HCT116 (cell line): ENCODE data around the gene SLC24A5. TPM values are rescaled to one million over a fixed set of nuclear protein-coding genes. Genes with fewer than 3 reads are reported as not detected.

Experiments used
- ATAC-seq: fragments of 200-7000 bp; cut with Tn5 transposase; 2 replicates; pipeline ENCODE4 v1.9.1; 2020; ENCODE audit warnings: mild to moderate bottlenecking, moderate library complexity
- BruUV-seq: library from RNA; stranded (reverse); fragments of 400-500 nt; replicated peaks from 2 replicates; lab custom pipeline; 2021; lab: Mats Ljungman, UMichigan
- CTCF ChIA-PET: fragments of 300-600 bp; sonication (Branson Sonifier 250); formaldehyde crosslinking; loops from one replicate; lab custom pipeline; 2021; ENCODE audit warnings: antibody characterized with exemption; lab: Charles Lee
- POLR2A ChIA-PET: fragments of 300-600, 350-600 bp; sonication (Branson Sonifier 250); formaldehyde crosslinking; loops from one replicate; lab custom pipeline; 2021; ENCODE audit warnings: antibody characterized with exemption; lab: Charles Lee
- RAD21 ChIA-PET, 2 experiments: fragments of 300-600 bp; sonication (Branson Sonifier 250); formaldehyde crosslinking; loops; one replicate each; lab custom pipeline; 2023; ENCODE audit warnings: low total read pairs in 2 of 2; ENCODE audit not compliant: uncharacterized antibody in 2 of 2, unreplicated experiment in 2 of 2, low non-redundant PET in 1 of 2; lab: Charles Lee
- DNase-seq: peaks from one replicate; pipeline ENCODE4 v3.0.0-alpha.2; 2010; ENCODE audit warnings: low read depth, low spot score
- H2AFZ ChIP-seq: fragments of 200-600 bp; shearing (Covaris generic), sonication (generic); 2 replicates; pipeline ENCODE4 v1.6.1; 2017; ENCODE audit warnings: low read depth, mixed run types, mixed read lengths, antibody characterized with exemption, low read length; ENCODE audit not compliant: poor library complexity, severe bottlenecking
- H3K27ac ChIP-seq: 2 replicates; pipeline ENCODE4 v1.5.1; 2012; ENCODE audit warnings: low read depth, low read length
- H3K27me3 ChIP-seq: fragments of 200-600 bp; sonication (generic); 2 replicates; pipeline ENCODE4 v1.6.1; 2016; ENCODE audit warnings: mixed run types, low read length, mixed read lengths; ENCODE audit not compliant: insufficient read depth
- H3K36me3 ChIP-seq, 2 experiments: fragments of 200-500 bp in 1 of 2; fragments of 200-600 bp in 1 of 2; sonication (Bioruptor generic) in 1 of 2; sonication (generic) in 1 of 2; 2 replicates each; pipeline versions ENCODE4 v1.5.1 to v1.6.1; 2014 to 2016; ENCODE audit warnings: low read length in 2 of 2, inconsistent platforms in 1 of 2, mixed read lengths in 1 of 2, mixed run types in 1 of 2; ENCODE audit not compliant: insufficient read depth in 2 of 2, control insufficient read depth in 1 of 2
- H3K4me1 ChIP-seq, 2 experiments: fragments of 200-600 bp in 1 of 2; sonication (generic) in 1 of 2; 2 replicates each; pipeline versions ENCODE4 v1.5.1 to v1.6.1; 2012 to 2017; ENCODE audit warnings: low read length in 2 of 2, inconsistent platforms in 1 of 2, mild to moderate bottlenecking in 1 of 2, mixed read lengths in 1 of 2, mixed run types in 1 of 2, moderate library complexity in 1 of 2; ENCODE audit not compliant: insufficient read depth in 2 of 2, control insufficient read depth in 1 of 2
- H3K4me2 ChIP-seq: fragments of 200-600 bp; sonication (generic); 2 replicates; pipeline ENCODE4 v1.6.1; 2017; ENCODE audit warnings: mixed run types, low read length, mixed read lengths
- H3K4me3 ChIP-seq, 2 experiments: fragments of 200-600 bp in 1 of 2; sonication (generic) in 1 of 2; replicated peaks in 1 of 2; 2 replicates each; pipeline ENCODE4 v1.5.1; 2011 to 2016; ENCODE audit warnings: low read length in 2 of 2, control low read depth in 1 of 2, low read depth in 1 of 2, mild to moderate bottlenecking in 1 of 2, mixed read lengths in 1 of 2, mixed run types in 1 of 2
- H3K79me2 ChIP-seq: fragments of 200-600 bp; sonication (generic); 2 replicates; pipeline ENCODE4 v1.6.1; 2017; ENCODE audit warnings: mild to moderate bottlenecking, mixed run types, low read length, moderate library complexity, mixed read lengths; ENCODE audit not compliant: insufficient read depth
- H3K9ac ChIP-seq: fragments of 200-600 bp; sonication (generic); 2 replicates; pipeline ENCODE4 v1.6.1; 2016; ENCODE audit warnings: low read length, mixed read lengths
- H3K9me2 ChIP-seq: fragments of 200-600 bp; sonication (generic), shearing (Covaris generic); 2 replicates; pipeline ENCODE4 v1.6.1; 2017; ENCODE audit warnings: mixed run types, mild to moderate bottlenecking, moderate library complexity; ENCODE audit not compliant: insufficient read depth
- H3K9me3 ChIP-seq, 2 experiments: fragments of 200-500 bp in 1 of 2; fragments of 200-600 bp in 1 of 2; sonication (Bioruptor generic) in 1 of 2; sonication (generic) in 1 of 2; 2 replicates each; pipeline ENCODE4 v1.6.1; 2014 to 2017; ENCODE audit warnings: low read length in 2 of 2, mixed read lengths in 2 of 2, inconsistent platforms in 1 of 2, low read depth in 1 of 2, mild to moderate bottlenecking in 1 of 2, mixed run types in 1 of 2, moderate library complexity in 1 of 2; ENCODE audit not compliant: control insufficient read depth in 1 of 2, insufficient read depth in 1 of 2
- H4K20me1 ChIP-seq: fragments of 200-600 bp; sonication (generic), shearing (Covaris generic); 2 replicates; pipeline ENCODE4 v1.6.1; 2017; ENCODE audit warnings: mixed run types, mild to moderate bottlenecking, moderate library complexity; ENCODE audit not compliant: insufficient read depth
- EZH2 ChIP-seq: fragments of 200-600 bp; sonication (generic); IDR thresholded peaks from 2 replicates; pipeline ENCODE4 v1.6.1; 2017; ENCODE audit warnings: antibody characterized with exemption, mixed run types
- EZH2phosphoT487 ChIP-seq: fragments of 200-600 bp; IDR thresholded peaks from 2 replicates; pipeline ENCODE4 v1.6.1; 2018; ENCODE audit warnings: antibody characterized with exemption, borderline replicate concordance
- FOSL1 ChIP-seq: IDR thresholded peaks from 2 replicates; pipeline ENCODE4 v1.6.1; 2012; ENCODE audit warnings: low read depth
- JUND ChIP-seq: IDR thresholded peaks from 2 replicates; pipeline ENCODE4 v1.6.1; 2012
- POLR2A ChIP-seq: IDR thresholded peaks from 2 replicates; pipeline ENCODE4 v1.7.0; 2011; ENCODE audit warnings: borderline replicate concordance; ENCODE audit not compliant: insufficient read depth, insufficient read length; ENCODE audit errors: extremely low read depth
- SP1 ChIP-seq: IDR thresholded peaks from 2 replicates; pipeline ENCODE4 v1.6.1; 2012; ENCODE audit warnings: low read depth
- TCF7L2 ChIP-seq: IDR thresholded peaks from 2 replicates; pipeline ENCODE4 v1.7.0; 2011; ENCODE audit warnings: borderline replicate concordance, inconsistent platforms; ENCODE audit not compliant: insufficient read depth, insufficient read length; ENCODE audit errors: extremely low read depth
- YY1 ChIP-seq: IDR thresholded peaks from 2 replicates; pipeline ENCODE4 v1.6.1; 2011; ENCODE audit warnings: low read length, low read depth, moderate library complexity, mild to moderate bottlenecking; ENCODE audit not compliant: insufficient replicate concordance; ENCODE audit errors: extremely low read depth
- intact Hi-C: fragments of 100-400 bp; cut with micrococcal nuclease; formaldehyde crosslinking; loops from 2 replicates; pipeline ENCODE4 v1.10.0; 2022
- total RNA-seq: library from RNA; stranded (reverse); gene quantifications from one replicate; pipeline ENCODE4 v1.2.1, GENCODE V29; 2021; ENCODE audit not compliant: unreplicated experiment
- TF ChIP-seq, protein P1 (sequence below): IDR thresholded peaks from 2 replicates; pipeline ENCODE4 v1.6.1; 2012
- TF ChIP-seq, protein P2 (sequence below): IDR thresholded peaks from 2 replicates; pipeline ENCODE4 v1.6.1; 2012; ENCODE audit warnings: low read depth
- TF ChIP-seq, protein P3 (sequence below), 3 experiments: fragments of 200-600 bp in 1 of 3; sonication (generic) in 1 of 3; IDR thresholded peaks in 2 of 3; conservative IDR thresholded peaks in 1 of 3; 2 replicates each; pipeline ENCODE4 v1.5.1; 2012 to 2017; ENCODE audit warnings: low read depth in 2 of 3, low read length in 2 of 3, antibody characterized with exemption in 1 of 3, borderline replicate concordance in 1 of 3, control low read depth in 1 of 3, mild to moderate bottlenecking in 1 of 3, mixed read lengths in 1 of 3, mixed run types in 1 of 3, moderate library complexity in 1 of 3; ENCODE audit not compliant: insufficient read depth in 1 of 3

Gene SLC24A5
- total RNA-seq, 1 experiment from 2014 or later, result not detected

DNA sequence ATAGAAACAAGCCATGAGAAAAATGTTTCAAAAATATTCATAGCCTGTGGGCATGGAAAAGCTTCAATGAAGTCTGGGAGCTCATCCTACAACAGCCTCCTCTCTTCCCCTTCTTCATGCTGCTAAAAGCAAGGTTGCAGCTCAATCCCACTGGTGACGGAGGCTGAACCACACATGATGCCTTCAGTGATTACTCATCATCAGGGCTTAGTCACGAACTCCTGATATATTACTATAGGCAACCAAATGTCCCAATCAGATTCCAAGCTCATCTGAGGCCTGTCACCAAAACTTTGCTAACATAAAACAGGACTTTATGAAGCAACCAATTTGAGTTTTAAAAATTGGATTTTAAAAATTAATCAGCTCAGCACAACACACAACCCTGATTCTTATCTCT, 24.0 kb upstream of the SLC24A5 start:
- Histone ChIP-seq H3K9me3 (peaks cover 0 to 3% of the 10 kb centered on the region in 2 experiments; a peak in 1 of 4 replicates), H2AFZ (no peak overlapping the region), H3K9ac (no peak overlapping the region), H3K36me3 (no peaks in the 10 kb centered on the region), H3K4me3 (no peak overlapping the region), H3K27me3 (no peaks in the 10 kb centered on the region), H4K20me1 (no peaks in the 10 kb centered on the region), H3K4me1 (no peaks in the 10 kb centered on the region), H3K4me2 (no peak overlapping the region), H3K27ac (no peak overlapping the region), H3K79me2 (no peaks in the 10 kb centered on the region), H3K9me2 (no peaks in the 10 kb centered on the region)
- ChIA-PET POLR2A (no interaction called here), RAD21 (no interaction called here), CTCF (no interaction called here)
- ATAC-seq (no peak), DNase-seq (no peak)
- TF ChIP-seq YY1, result no peak
- TF ChIP-seq, protein P1, sequence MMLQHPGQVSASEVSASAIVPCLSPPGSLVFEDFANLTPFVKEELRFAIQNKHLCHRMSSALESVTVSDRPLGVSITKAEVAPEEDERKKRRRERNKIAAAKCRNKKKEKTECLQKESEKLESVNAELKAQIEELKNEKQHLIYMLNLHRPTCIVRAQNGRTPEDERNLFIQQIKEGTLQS, result no peak
- TF ChIP-seq EZH2phosphoT487, result no peak
- TF ChIP-seq FOSL1, result no peak
- intact Hi-C loops, result no loop called here
- BruUV-seq, result no TSS peak

DNA sequence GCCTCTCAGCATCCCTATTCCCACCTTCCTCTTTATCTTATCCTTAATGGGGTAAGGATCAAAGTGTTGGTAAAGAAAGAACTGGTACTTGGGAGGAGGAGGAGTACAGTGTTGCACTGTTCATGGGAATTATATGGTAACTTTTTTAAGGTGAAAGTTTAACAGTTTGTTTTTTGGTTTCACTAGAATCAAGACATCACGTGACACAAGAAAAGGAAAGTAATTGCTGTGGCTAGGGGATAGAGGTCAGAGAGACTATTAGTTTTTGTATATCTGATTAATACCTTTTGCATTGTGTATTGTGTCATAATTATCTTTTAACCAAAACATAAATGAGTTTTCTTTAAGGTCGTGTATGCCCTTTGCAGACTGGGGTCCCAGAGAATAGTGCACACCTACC, 23.5 kb upstream of the SLC24A5 start:
- Histone ChIP-seq H3K4me3 (no peak overlapping the region), H3K27me3 (no peaks in the 10 kb centered on the region), H3K9ac (no peak overlapping the region), H2AFZ (no peak overlapping the region), H3K27ac (no peak overlapping the region), H3K36me3 (no peaks in the 10 kb centered on the region), H3K4me2 (no peak overlapping the region), H3K4me1 (no peaks in the 10 kb centered on the region), H4K20me1 (no peaks in the 10 kb centered on the region), H3K79me2 (no peaks in the 10 kb centered on the region), H3K9me3 (peaks cover 0 to 3% of the 10 kb centered on the region in 2 experiments; a peak in 1 of 4 replicates), H3K9me2 (no peaks in the 10 kb centered on the region)
- ChIA-PET CTCF (no interaction called here), POLR2A (no interaction called here), RAD21 (no interaction called here)
- BruUV-seq, result no TSS peak
- DNase-seq (no peak), ATAC-seq (no peak)
- intact Hi-C loops, result no loop called here
- TF ChIP-seq, protein P1, result no peak
- TF ChIP-seq TCF7L2 (no peak), SP1 (no peak), JUND (no peak), FOSL1 (no peak), EZH2 (no peak), POLR2A (no peak)
- TF ChIP-seq, protein P2, sequence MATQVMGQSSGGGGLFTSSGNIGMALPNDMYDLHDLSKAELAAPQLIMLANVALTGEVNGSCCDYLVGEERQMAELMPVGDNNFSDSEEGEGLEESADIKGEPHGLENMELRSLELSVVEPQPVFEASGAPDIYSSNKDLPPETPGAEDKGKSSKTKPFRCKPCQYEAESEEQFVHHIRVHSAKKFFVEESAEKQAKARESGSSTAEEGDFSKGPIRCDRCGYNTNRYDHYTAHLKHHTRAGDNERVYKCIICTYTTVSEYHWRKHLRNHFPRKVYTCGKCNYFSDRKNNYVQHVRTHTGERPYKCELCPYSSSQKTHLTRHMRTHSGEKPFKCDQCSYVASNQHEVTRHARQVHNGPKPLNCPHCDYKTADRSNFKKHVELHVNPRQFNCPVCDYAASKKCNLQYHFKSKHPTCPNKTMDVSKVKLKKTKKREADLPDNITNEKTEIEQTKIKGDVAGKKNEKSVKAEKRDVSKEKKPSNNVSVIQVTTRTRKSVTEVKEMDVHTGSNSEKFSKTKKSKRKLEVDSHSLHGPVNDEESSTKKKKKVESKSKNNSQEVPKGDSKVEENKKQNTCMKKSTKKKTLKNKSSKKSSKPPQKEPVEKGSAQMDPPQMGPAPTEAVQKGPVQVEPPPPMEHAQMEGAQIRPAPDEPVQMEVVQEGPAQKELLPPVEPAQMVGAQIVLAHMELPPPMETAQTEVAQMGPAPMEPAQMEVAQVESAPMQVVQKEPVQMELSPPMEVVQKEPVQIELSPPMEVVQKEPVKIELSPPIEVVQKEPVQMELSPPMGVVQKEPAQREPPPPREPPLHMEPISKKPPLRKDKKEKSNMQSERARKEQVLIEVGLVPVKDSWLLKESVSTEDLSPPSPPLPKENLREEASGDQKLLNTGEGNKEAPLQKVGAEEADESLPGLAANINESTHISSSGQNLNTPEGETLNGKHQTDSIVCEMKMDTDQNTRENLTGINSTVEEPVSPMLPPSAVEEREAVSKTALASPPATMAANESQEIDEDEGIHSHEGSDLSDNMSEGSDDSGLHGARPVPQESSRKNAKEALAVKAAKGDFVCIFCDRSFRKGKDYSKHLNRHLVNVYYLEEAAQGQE, result no peak
- TF ChIP-seq, protein P3, sequence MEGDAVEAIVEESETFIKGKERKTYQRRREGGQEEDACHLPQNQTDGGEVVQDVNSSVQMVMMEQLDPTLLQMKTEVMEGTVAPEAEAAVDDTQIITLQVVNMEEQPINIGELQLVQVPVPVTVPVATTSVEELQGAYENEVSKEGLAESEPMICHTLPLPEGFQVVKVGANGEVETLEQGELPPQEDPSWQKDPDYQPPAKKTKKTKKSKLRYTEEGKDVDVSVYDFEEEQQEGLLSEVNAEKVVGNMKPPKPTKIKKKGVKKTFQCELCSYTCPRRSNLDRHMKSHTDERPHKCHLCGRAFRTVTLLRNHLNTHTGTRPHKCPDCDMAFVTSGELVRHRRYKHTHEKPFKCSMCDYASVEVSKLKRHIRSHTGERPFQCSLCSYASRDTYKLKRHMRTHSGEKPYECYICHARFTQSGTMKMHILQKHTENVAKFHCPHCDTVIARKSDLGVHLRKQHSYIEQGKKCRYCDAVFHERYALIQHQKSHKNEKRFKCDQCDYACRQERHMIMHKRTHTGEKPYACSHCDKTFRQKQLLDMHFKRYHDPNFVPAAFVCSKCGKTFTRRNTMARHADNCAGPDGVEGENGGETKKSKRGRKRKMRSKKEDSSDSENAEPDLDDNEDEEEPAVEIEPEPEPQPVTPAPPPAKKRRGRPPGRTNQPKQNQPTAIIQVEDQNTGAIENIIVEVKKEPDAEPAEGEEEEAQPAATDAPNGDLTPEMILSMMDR (IDR thresholded peaks at IDR 0.05 in 2 of 3, conservative IDR thresholded peaks at IDR 0.05 in 1 of 3; ENCODE audit: borderline replicate concordance in 1 of 3, insufficient read depth in 1 of 3, low read depth in 2 of 3, low read length in 2 of 3), result no peak
